Measurements from ENCODE around the gene DERL3.
A peak's percentile ranks its signal among the peaks of the same experiment; 100 is the strongest.

DERL3 gene

GRCh38 chr22:23837911-23838680 is 710 bp downstream of the DERL3 start:
- Histone ChIP-seq H3K9me3 (ENCODE audit: control insufficient read depth in 2 of 2, low read length in 2 of 2) (no peaks in the 10 kb centered on the region), H3K36me3 (ENCODE audit: control insufficient read depth in 2 of 2, insufficient read depth in 2 of 2, low read length in 2 of 2) (peaks cover 28 to 34% of the 10 kb centered on the region in 2 donors), H3K27ac (ENCODE audit: low read depth in 2 of 2, low read length in 2 of 2) (peak overlapping the region in 1 of 2 donors; percentile 58), H3K4me1 (ENCODE audit: control insufficient read depth in 2 of 2, insufficient read depth in 2 of 2, low read length in 2 of 2) (peaks cover 8 to 9% of the 10 kb centered on the region in 2 donors), H3K27me3 (ENCODE audit: control insufficient read depth in 2 of 2, insufficient read depth in 2 of 2, low read length in 2 of 2) (no peaks in the 10 kb centered on the region), H3K9ac (ENCODE audit: low read depth in 1 of 2, low read length in 2 of 2) (peak overlapping the region in 1 of 2 donors; percentile 47), H3K4me3 (ENCODE audit: low read length in 2 of 2) (peak overlapping the region; percentile 67 to 71)

GRCh38 chr22:23837496-23837859 is 1.3 kb downstream of the DERL3 start:
- Histone ChIP-seq H3K4me3 (ENCODE audit: low read length in 2 of 2) (peak overlapping the region; percentile 13 to 71), H3K4me1 (ENCODE audit: control insufficient read depth in 2 of 2, insufficient read depth in 2 of 2, low read length in 2 of 2) (peaks cover 8 to 9% of the 10 kb centered on the region in 2 donors), H3K9me3 (ENCODE audit: control insufficient read depth in 2 of 2, low read length in 2 of 2) (no peaks in the 10 kb centered on the region), H3K27me3 (ENCODE audit: control insufficient read depth in 2 of 2, insufficient read depth in 2 of 2, low read length in 2 of 2) (no peaks in the 10 kb centered on the region), H3K36me3 (ENCODE audit: control insufficient read depth in 2 of 2, insufficient read depth in 2 of 2, low read length in 2 of 2) (peaks cover 31 to 35% of the 10 kb centered on the region in 2 donors), H3K9ac (ENCODE audit: low read depth in 1 of 2, low read length in 2 of 2) (peak overlapping the region in 1 of 2 donors; percentile 24), H3K27ac (ENCODE audit: low read depth in 2 of 2, low read length in 2 of 2) (peak overlapping the region in 1 of 2 donors; percentile 58)

DNA sequence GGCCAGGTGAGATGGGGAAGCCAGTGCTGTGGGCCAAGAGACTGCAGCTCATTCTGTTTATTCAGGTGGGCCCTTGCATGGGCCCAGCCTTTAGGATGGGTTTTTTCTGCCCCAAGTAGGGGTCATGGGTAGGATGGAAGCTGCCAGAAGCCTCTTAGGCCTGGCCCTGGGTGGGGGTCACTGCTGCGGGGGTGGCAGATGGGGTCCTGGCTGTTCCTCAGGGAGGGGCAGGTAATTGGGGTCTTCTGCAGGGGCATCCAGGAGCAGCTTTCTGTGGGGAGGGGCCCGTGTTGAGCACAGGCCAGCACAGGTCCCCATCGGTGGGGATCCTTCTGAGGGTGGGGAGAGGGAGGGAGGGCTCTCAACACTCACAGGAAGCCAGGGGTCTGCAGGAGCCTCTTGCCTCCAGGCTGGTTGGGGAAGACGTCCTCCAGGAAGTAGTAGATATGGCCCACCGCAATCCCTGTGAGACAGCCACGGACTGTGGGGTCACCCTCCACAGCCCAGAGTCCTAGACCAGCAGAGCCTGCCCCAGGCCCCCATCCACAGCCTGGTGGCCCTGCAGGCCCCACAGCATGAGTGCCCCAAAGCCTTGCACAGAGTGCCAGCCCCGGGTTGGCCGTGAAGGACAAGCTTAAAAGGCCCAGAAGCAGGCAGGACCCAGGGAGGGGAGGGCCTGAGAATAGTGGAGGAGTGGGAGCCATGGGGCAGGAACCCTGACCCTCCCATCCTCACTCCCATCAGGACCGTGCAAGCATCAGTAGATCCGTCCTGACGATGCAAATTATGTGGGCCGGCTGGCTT is 1.9 kb downstream of the DERL3 start:
- H3K36me3 ChIP-seq (ENCODE audit: control insufficient read depth in 2 of 2, insufficient read depth in 2 of 2, low read length in 2 of 2) = peaks cover 35 to 37% of the 10 kb centered on the region in 2 donors
- peak overlapping the region in 1 of 2 donors; percentile 9 for H3K27ac ChIP-seq (ENCODE audit: low read depth in 2 of 2, low read length in 2 of 2)
- no peaks in the 10 kb centered on the region for H3K27me3 ChIP-seq (ENCODE audit: control insufficient read depth in 2 of 2, insufficient read depth in 2 of 2, low read length in 2 of 2)
- H3K9ac ChIP-seq (ENCODE audit: low read depth in 1 of 2, low read length in 2 of 2) = no peak overlapping the region
- peaks cover 8 to 9% of the 10 kb centered on the region in 2 donors for H3K4me1 ChIP-seq (ENCODE audit: control insufficient read depth in 2 of 2, insufficient read depth in 2 of 2, low read length in 2 of 2)
- peak overlapping the region; percentile 13 to 71 for H3K4me3 ChIP-seq (ENCODE audit: low read length in 2 of 2)
- H3K9me3 ChIP-seq (ENCODE audit: control insufficient read depth in 2 of 2, low read length in 2 of 2) = no peaks in the 10 kb centered on the region

- no peaks in the 10 kb centered on the region for H3K9me3 ChIP-seq (ENCODE audit: control insufficient read depth in 2 of 2, low read length in 2 of 2)
- peak overlapping the region in 1 of 2 donors; percentile 9 for H3K27ac ChIP-seq (ENCODE audit: low read depth in 2 of 2, low read length in 2 of 2)
- H3K4me3 ChIP-seq (ENCODE audit: low read length in 2 of 2) = no peak overlapping the region
- H3K9ac ChIP-seq (ENCODE audit: low read depth in 1 of 2, low read length in 2 of 2) = no peak overlapping the region
- peaks cover 8 to 9% of the 10 kb centered on the region in 2 donors for H3K4me1 ChIP-seq (ENCODE audit: control insufficient read depth in 2 of 2, insufficient read depth in 2 of 2, low read length in 2 of 2)
- H3K36me3 ChIP-seq (ENCODE audit: control insufficient read depth in 2 of 2, insufficient read depth in 2 of 2, low read length in 2 of 2) = peaks cover 39 to 43% of the 10 kb centered on the region in 2 donors
- H3K27me3 ChIP-seq (ENCODE audit: control insufficient read depth in 2 of 2, insufficient read depth in 2 of 2, low read length in 2 of 2) = no peaks in the 10 kb centered on the region
Observed at GRCh38 chr22:23836281-23836680, 2.5 kb downstream of the DERL3 start.

DNA sequence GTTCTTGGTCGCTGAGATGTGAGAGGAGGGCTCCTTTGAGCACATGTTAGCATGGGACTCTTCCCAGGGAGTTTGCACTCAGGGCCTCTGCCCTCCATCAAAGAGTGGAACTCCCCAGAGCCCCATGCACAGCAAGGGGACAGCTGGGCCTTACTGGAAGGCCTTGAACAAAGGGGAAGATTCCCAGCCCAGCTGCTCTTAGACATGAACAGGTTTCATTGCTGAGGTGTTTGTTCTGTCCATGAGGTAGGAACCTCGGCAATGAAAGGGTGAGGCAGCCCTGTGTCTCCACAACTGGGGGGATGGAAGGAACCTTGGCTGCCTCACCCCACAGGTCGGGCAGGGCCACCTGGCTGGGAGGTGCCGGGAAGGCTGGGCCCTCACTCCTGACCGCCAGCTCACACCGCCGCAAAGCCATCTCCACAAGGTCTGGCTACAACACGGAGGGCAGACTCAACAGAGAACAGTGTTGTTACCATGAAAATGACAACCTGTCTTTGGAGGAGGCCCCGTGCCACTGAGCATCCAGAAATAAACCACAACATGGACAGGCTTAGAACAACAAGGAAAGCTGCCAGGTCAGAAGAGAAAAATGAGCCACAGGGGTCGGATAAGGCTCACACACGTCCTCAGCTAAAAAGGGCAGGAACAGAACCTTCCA is 3.2 kb downstream of the DERL3 start:
- Histone ChIP-seq H3K4me3 (ENCODE audit: low read length in 2 of 2) (no peak overlapping the region), H3K36me3 (ENCODE audit: control insufficient read depth in 2 of 2, insufficient read depth in 2 of 2, low read length in 2 of 2) (peaks cover 44 to 48% of the 10 kb centered on the region in 2 donors), H3K9me3 (ENCODE audit: control insufficient read depth in 2 of 2, low read length in 2 of 2) (no peaks in the 10 kb centered on the region), H3K27ac (ENCODE audit: low read depth in 2 of 2, low read length in 2 of 2) (no peak overlapping the region), H3K27me3 (ENCODE audit: control insufficient read depth in 2 of 2, insufficient read depth in 2 of 2, low read length in 2 of 2) (no peaks in the 10 kb centered on the region), H3K9ac (ENCODE audit: low read depth in 1 of 2, low read length in 2 of 2) (no peak overlapping the region), H3K4me1 (ENCODE audit: control insufficient read depth in 2 of 2, insufficient read depth in 2 of 2, low read length in 2 of 2) (peaks cover 8 to 9% of the 10 kb centered on the region in 2 donors)

DNA sequence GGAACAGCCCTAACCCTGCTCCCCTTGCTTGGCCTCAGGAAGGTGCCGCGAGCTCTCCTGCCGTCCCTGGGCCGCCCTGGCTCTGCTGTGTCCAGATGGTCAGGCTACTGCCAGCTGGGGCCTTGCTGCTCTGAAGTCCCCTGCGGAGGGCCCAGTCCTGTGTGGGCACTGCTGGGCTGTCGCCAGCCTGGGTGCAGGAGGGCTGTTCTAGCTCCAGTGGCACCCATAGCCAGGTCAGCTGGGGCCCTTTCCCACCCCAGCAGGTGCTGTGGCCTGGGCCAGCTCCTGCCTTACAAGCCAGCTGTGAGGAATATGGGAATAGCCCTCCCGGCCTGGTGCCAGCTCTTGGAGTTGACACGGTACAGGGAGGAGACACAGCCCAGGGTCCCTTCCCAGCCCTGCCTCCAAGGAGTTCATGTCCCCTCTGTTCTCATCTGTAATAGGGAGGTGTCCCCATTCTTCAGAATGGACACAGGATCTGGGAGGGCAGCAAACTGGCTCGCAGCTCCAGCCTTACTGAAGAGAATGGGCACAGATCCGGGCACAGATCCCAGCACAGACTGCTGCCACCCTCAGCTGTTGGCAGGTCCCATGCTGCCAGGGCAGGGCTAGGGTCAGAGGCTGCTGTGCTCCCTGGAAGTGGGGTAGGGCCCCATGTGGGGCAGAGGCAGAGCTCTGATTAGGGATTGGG is 3.9 kb downstream of the DERL3 start:
- Histone ChIP-seq H3K4me1 (ENCODE audit: control insufficient read depth in 2 of 2, insufficient read depth in 2 of 2, low read length in 2 of 2) (peaks cover 8 to 9% of the 10 kb centered on the region in 2 donors), H3K9ac (ENCODE audit: low read depth in 1 of 2, low read length in 2 of 2) (no peak overlapping the region), H3K27ac (ENCODE audit: low read depth in 2 of 2, low read length in 2 of 2) (no peak overlapping the region), H3K9me3 (ENCODE audit: control insufficient read depth in 2 of 2, low read length in 2 of 2) (no peaks in the 10 kb centered on the region), H3K36me3 (ENCODE audit: control insufficient read depth in 2 of 2, insufficient read depth in 2 of 2, low read length in 2 of 2) (peaks cover 46 to 48% of the 10 kb centered on the region in 2 donors), H3K27me3 (ENCODE audit: control insufficient read depth in 2 of 2, insufficient read depth in 2 of 2, low read length in 2 of 2) (no peaks in the 10 kb centered on the region), H3K4me3 (ENCODE audit: low read length in 2 of 2) (no peak overlapping the region)

DNA sequence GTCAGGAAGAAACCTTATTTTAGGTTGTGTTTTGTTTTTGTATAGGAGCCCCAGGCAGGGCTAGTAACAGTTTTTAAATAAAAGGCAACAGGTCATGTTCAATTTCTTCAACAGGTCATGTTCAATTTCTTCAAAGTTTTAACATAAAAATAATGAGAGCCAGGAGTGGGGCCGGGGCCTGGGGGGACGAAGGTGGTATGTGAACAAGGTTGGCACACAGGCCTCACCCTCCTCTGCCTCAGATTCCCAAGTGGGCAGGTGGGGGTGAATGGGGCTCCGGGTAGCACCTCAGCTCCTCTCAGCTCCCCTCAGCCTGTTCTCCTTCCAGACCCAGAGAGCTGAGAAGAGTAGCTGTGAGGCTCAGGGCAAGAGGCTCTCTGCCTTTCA is 4.4 kb downstream of the DERL3 start:
- H3K36me3 ChIP-seq (ENCODE audit: control insufficient read depth in 2 of 2, insufficient read depth in 2 of 2, low read length in 2 of 2) = peaks cover 46 to 51% of the 10 kb centered on the region in 2 donors
- no peak overlapping the region for H3K27ac ChIP-seq (ENCODE audit: low read depth in 2 of 2, low read length in 2 of 2)
- H3K9me3 ChIP-seq (ENCODE audit: control insufficient read depth in 2 of 2, low read length in 2 of 2) = no peaks in the 10 kb centered on the region
- H3K9ac ChIP-seq (ENCODE audit: low read depth in 1 of 2, low read length in 2 of 2) = no peak overlapping the region
- H3K4me1 ChIP-seq (ENCODE audit: control insufficient read depth in 2 of 2, insufficient read depth in 2 of 2, low read length in 2 of 2) = peaks cover 8 to 9% of the 10 kb centered on the region in 2 donors
- H3K27me3 ChIP-seq (ENCODE audit: control insufficient read depth in 2 of 2, insufficient read depth in 2 of 2, low read length in 2 of 2) = no peaks in the 10 kb centered on the region
- no peak overlapping the region for H3K4me3 ChIP-seq (ENCODE audit: low read length in 2 of 2)

DNA sequence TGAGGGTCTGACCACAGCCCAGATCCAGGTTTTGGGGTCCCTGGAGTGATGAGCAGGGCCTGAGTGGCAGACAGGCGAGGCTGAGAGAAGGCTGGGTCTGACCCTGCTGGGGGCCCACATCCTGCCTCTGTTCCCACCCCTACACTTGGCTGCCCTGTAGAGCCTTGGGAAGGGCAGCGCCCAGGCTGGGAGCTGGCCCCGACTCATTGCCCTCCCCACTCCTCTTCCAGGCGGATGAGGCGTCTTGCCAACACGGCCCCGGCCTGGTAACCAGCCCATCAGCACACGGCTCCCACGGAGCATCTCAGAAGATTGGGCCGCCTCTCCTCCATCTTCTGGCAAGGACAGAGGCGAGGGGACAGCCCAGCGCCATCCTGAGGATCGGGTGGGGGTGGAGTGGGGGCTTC is 4.9 kb downstream of the DERL3 start:
- H3K9ac ChIP-seq (ENCODE audit: low read depth in 1 of 2, low read length in 2 of 2) = no peak overlapping the region
- peaks cover 49 to 56% of the 10 kb centered on the region in 2 donors for H3K36me3 ChIP-seq (ENCODE audit: control insufficient read depth in 2 of 2, insufficient read depth in 2 of 2, low read length in 2 of 2)
- H3K4me3 ChIP-seq (ENCODE audit: low read length in 2 of 2) = no peak overlapping the region
- H3K27ac ChIP-seq (ENCODE audit: low read depth in 2 of 2, low read length in 2 of 2) = no peak overlapping the region
- H3K27me3 ChIP-seq (ENCODE audit: control insufficient read depth in 2 of 2, insufficient read depth in 2 of 2, low read length in 2 of 2) = no peaks in the 10 kb centered on the region
- H3K4me1 ChIP-seq (ENCODE audit: control insufficient read depth in 2 of 2, insufficient read depth in 2 of 2, low read length in 2 of 2) = peaks cover 7 to 9% of the 10 kb centered on the region in 2 donors
- H3K9me3 ChIP-seq (ENCODE audit: control insufficient read depth in 2 of 2, low read length in 2 of 2) = no peaks in the 10 kb centered on the region

GRCh38 chr22:23833017-23833751 is 5.6 kb downstream of the DERL3 start:
- H3K9ac ChIP-seq (ENCODE audit: low read depth in 1 of 2, low read length in 2 of 2) = no peak overlapping the region
- H3K27me3 ChIP-seq (ENCODE audit: control insufficient read depth in 2 of 2, insufficient read depth in 2 of 2, low read length in 2 of 2) = no peaks in the 10 kb centered on the region
- no peak overlapping the region for H3K4me3 ChIP-seq (ENCODE audit: low read length in 2 of 2)
- H3K36me3 ChIP-seq (ENCODE audit: control insufficient read depth in 2 of 2, insufficient read depth in 2 of 2, low read length in 2 of 2) = peaks cover 54 to 61% of the 10 kb centered on the region in 2 donors
- no peak overlapping the region for H3K27ac ChIP-seq (ENCODE audit: low read depth in 2 of 2, low read length in 2 of 2)
- no peaks in the 10 kb centered on the region for H3K9me3 ChIP-seq (ENCODE audit: control insufficient read depth in 2 of 2, low read length in 2 of 2)
- H3K4me1 ChIP-seq (ENCODE audit: control insufficient read depth in 2 of 2, insufficient read depth in 2 of 2, low read length in 2 of 2) = peaks cover 4 to 8% of the 10 kb centered on the region in 2 donors
